Activated T-helper 1 cell treated with anti-CD3 and anti-CD28 coated beads, Interleukin-2, amount 50 U/mL, for 16 hours (primary cell): Measurements from ENCODE around the gene ATF7IP2.
"Not testable (repeated sequence)": the region's sequence is repeated elsewhere in the genome, so short reads cannot be mapped to it uniquely, and the experiment has no call there.

ENCODE experiments used
- DNase-seq, 2 donors: peaks; one replicate each; pipeline ENCODE4 v3.0.0-alpha.2; 2020; ENCODE audit warnings: low read depth in 1 of 2, low spot score in 1 of 2

Gene ATF7IP2

DNA sequence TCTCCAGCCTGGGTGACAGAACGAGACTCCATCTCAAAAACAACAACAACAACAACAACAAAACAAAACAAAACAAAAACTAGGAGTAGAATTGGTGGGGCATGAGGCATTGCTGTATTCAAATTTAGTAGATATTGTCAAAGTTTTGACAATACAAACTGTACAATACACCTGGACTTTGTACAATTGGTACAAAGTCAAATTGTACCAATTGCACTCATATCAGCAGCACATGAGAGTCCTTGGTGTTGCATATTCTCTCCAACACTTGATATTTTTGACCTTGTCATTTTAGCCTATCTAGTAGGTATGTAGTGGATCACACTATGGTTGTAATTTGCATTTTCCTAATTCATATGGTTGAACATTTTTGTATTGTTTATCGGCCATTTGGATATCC lies 14.3 kb upstream of the ATF7IP2 start:
- DNase-seq = no peak

DNA sequence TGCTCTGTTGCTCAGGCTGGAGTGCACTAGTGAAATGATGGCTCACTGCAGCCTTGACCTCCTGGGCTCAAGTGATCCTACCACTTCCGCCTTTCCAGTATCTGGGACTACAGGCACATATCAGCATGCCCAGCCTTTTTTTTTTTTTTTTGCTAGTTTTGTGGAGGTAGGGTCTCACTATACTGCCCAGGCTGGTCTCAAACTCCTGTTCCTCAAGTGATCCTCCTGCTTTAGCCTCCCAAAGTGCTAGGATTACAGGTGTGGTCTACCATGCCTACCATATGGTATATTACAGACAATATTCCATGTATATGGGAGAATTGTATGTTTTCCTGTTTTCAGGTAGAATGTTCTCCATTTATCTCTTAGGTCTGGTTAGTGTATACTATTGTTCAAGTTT lies 12.3 kb upstream of the ATF7IP2 start:
- DNase-seq = no peak

DNA sequence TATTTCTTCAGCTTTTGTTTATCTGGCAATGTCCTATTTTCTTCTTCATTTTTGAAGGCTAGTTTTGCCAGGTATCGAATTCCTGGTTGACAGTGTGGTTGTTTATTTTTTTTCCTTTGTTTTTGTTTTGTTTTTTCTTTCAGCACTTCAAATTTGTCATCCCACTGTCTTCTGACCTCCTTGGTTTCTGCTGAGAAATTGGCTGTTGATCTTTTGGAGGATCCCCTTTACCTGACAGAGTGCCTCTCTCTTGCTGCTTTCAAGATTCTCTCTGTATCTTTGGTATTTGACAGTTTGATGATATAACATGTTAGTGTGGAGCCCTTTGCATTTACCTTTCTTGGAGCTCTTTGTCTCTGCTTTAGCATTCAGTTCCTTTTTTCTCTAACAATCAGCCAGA lies 9.6 kb upstream of the ATF7IP2 start:
- DNase-seq = no peak

DNA sequence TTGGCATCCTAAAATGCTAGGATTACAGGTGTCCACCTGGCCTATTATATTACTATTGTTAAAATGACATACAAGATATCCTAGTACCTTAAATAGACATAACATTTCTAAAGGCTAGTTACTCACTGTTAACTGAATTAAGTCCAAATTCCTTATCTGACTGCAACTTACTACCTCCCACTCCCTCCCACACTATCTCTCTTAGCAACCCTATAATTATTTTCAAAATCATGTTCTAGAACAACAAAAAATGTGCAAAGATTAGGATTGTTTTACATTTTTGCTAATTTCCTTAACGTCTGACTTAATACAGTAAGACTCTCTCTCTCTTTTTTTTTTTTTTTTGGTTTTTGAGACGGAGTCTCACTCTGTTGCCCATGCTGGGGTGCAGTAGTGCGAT lies 2.2 kb upstream of the ATF7IP2 start:
- DNase-seq = no peak

DNA sequence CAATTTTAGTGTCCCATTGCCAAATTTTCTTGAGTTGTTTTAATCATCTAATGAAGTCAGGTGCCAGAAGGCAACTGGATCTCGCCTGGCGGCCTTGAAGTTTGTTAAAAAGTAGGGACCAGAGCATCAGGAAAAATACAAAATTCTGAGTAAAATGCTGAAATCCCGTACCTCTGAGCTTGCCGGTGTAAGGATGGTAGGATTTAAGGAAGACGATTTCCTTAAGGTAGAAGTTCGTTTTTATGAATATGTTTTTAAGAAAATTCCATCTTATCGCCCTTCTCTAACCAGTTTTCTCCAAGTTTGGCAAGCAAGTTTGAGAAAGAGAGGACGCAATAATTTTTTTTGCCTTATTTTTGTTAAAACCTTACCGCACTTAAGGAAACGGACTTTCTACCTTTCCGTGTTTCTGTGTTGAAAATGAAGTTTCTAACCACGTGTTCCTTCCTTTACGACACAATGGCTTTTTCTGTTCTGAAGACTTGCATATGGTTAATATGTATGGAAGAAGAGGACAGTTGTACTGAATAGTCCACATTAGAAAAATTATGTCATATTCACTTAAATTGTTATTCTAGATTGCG lies 748 bp downstream of the ATF7IP2 start:
- no peak for DNase-seq

DNA sequence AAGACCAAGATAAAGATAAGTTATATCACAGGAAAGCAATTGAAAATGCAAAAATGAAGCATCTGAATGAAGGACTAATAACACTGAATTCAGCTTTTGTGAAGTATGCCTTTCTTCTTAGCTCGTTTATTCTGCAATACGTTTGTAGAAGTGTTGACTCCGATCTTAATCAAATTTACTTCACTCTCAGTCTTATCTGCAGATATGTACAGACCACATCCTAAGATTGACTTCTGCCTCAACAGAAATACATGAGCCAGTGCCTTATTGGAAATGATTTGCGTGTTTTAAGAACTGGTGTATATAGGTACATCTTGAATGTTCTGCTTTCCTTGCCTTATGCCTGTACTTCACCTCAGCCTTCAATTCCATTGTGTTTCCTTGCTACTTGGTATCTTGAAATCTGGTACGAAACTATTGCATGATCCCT lies 1.3 kb downstream of the ATF7IP2 start:
- no peak for DNase-seq

DNA sequence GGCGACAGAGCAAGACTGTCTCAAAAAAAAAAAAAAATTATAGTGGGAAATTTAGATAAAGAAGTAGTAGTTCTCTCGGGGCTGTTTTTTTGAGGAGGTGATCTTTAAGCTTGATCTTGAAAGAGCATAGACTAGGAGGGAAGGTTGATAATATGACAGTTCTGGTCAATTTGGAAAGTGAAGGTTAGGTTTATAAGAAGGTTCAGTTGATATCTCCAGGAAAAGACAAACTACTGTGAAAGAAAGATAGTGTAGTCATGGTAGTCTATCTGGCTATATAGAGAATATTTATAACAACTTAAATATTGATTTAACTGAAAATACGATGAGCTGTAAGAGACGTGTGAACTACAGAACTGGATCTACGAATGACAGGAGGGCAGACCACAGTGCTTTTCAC lies 3.1 kb downstream of the ATF7IP2 start:
- DNase-seq = no peak

DNA sequence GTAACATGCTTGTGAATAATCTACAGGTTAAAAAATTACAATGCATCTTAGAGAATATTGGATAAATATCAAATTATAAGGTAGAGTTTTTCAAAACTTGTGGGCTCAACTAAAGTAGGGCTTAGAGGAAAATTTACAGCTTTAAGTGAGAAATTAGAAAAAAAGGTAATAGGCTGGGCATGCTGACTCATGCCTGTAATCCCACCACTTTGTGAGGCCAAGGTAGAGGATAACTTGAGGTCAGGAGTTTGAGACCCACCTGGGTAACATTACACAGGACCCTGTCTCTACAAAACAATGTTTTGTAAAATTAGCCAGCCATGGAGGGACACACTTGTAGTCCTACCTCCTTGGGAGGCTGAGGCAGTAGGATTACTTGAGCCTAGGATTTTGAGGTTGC lies 4.5 kb downstream of the ATF7IP2 start:
- no peak for DNase-seq

DNA sequence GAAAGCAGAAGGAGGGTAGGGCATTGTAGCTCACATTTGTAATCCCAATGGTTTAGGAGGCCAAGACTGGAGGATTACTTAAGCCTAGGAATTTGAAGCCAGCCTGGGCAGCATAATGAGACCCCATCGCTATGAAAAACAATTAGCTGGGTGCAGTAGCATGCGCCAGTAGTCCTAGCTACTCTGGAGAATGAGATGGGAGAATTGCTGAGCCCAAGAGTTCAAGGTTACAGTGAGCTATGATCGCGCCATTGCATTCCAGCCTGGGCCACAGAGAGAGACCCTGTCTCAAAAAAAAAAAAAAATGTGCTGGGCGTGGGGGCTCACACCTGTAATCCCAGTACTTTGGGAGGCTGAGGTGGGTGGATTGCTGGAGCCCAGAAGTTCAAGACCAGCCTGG lies 5.0 kb downstream of the ATF7IP2 start:
- no peak for DNase-seq

DNA sequence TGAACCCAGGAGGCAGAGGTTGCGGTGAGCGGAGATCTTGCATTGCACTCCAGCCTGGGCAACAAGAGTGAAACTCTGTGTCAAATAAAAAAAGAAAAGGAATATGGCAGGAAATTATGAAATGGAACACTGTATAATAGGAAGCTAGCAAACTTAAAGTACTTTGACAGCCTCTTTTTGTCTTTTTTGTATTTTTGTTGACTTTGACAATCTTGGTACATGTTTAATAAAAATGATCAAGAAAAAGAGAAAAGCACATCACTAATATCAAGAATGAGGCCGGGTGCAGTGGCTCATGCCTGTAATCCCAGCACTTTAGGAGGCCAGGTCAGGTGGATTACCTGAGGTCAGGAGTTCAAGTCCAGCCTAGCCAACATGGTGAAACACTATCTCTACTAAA lies 5.5 kb downstream of the ATF7IP2 start:
- DNase-seq = no peak

DNA sequence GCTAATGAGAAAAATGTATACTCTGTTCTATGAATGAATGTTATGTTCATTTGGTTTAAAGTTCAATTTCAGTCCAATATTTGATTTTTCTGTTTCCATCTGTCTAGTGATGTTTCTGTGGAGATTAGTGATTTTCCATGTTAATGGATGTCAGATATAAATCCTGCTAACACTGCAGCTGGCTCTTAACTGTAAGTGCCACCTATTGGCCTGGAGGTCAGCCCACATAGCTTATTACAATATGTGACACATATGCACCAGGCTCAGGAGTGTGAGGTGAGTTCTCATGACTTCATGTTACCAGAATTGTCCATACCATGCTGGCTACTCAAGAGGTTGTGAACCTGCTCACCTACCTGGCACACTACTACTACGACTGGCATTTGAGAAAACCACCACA lies 17.1 kb downstream of the ATF7IP2 start:
- no peak for DNase-seq

DNA sequence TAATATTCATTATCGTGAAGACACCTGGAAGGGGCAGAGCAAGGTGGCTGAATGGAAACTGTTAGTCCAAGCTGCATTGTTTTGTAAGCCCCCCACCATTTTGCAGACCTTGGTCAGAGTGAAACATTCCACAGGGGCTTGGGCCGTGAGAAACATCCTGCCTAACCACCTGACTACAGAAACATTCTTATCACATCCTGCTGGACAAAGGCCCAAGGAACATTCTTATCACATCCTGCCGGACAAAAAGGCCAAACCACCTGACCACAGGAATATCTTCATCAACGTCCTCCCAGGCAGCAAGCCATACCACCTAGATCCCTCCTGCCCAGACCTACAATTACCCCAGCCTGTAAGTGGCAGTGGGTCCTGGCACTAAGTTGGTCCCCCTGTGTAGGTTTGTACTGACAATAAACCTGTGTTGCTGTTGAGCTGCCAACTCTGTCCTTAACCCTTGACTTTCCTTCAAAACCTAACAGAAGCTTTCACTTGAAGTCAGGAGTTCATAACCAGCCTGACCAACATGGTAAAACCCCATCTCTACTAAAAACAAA lies 19.6 kb downstream of the ATF7IP2 start:
- DNase-seq = no peak

DNA sequence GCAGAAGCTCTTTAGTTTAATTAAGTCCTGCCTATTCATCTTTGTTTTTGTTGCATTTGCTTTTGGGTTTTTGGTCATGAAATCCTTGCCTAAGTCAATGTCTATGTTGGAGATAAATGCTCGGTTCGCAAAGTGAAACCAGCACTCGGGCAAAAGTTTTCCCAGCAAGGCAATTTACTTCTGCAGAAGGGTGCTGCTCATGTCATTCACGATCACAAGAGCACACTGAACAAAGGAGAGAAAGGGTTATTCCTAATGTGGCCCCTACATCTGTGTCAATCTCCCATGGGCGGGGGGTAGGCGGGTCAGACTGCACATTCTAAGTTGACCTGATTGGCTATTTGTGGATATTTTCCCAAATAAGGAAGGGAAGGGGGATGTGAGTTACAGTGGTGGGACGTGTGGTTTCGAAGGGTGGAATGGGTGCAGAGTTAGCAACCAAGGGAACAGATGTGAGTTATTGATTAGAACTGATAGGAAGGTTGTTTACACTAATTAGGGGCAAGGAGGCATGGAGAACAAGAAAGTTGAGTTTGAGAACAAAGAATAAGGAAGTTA lies 23.0 kb downstream of the ATF7IP2 start:
- no peak for DNase-seq

DNA sequence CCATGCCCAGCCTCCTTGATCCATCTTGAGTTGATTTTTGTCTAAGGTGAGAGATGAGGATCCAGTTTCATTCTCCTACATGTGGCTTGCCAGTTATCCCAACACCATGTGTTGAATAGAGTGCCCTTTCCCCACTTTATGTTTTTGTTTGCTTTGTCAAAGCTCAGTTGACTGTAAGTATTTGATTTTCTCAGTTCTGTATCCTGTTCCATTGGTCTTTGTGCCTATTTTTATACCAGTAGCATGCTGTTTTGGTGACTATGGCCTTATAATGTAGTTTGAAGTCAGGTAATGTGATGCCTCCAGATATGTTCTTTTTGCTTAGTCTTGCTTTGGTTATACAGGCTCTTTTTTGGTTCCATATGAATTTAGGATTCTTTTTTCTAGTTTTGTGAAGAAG lies 23.9 kb downstream of the ATF7IP2 start:
- not testable (repeated sequence) for DNase-seq

DNA sequence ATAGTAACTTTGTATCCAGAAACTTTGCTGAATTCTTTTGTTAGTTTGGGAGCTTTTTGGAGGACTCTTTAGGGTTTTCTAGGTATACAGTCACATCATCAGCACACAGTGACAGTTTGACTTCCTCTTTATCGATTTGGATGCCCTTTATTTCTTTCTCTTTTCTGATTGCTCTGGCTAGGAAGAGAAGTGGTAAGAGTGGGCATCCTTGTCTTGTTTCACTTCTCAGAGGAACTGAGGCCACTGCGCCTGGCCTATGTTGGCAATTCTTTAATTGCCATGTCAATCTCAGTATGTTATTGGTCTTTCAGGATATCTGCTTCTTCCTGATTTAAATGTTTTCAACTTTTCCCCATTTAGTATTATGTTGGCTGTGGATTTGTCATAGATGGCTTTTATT lies 24.6 kb downstream of the ATF7IP2 start:
- no peak for DNase-seq

DNA sequence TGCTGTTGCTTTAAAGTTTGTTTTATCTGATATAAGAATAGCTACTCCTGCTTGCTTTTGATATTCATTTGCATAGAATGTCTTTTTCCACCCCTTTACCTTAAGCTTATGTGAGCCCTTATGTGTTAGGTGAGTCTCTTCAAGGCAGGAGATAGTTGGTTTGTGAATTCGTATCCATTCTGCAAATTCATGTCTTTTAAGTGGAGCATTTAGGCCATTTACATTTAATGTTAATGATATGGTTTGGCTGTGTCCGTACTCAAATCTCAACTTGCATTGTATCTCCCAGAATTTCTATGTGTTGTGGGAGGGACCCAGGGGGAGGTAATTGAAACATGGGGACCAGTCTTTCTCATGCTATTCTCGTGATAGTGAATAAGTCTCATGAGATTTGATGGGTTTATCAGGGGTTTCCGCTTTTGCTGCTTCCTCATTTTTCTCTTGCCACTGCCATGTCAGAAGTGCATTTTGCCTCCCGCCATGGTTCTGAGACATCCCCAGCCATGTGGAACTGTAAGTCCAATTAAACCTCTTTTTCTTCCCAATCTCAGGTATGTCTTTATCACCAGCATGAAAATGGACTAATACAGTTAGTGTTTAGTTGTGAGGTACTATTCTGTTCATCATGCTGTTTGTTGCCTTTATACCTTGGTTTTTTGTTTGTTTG lies 27.2 kb downstream of the ATF7IP2 start:
- DNase-seq = no peak

DNA sequence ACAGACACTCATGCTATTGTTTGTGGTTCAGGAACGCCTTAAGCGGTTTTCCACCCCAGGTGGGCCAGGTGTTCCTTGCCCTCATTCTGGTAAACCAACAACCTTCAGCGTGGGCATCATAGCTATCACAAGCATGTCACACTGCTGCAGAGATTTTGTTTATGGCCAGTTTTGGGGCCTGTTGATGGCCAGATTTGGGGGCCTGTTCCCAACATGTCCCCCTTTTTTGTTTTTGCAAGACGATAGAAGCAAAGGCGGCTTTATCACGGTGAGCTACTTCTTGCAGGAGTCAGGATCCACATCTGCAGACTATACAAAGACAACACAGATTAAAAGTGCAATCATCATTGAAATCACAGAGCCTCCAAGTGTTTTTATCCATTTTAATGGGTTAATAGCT lies 32.3 kb downstream of the ATF7IP2 start:
- not testable (repeated sequence) for DNase-seq

DNA sequence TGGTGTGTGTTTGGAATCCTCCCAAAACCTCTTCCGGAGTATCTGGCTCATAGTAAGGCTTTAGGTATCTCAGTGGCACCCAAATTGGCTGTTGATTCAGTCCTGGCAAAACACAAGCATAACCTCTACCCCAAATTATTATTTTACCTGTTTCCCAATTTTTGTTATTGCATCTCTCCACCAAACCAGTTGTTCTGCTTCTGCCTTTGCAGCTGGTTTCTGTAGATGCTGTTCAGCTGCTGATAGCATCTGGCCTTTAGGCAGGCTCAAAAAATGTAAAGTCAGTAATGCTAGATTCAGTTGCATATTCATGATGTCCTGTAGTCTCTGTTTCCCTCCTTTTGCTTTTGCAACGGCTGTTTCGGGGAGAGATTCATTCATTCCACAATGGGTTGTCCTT lies 33.8 kb downstream of the ATF7IP2 start:
- no peak for DNase-seq

DNA sequence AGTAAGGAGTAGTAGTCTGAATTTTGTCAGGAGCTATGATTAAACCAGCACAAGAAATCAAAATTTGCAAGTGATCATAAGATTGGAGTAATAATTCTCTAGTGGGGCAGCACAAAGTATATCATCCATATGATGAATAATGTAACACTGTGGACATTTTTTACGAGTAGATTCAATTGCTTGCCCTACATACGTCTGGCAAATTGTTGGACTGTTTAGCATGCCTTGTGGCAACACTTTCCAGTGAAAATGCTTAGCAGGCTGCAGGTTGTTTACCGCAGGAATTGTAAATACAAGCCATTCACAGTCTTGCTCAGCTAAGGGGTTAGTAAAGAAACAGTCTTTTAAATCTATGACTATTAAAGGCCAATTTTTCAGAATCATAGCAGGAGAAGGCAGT lies 35.7 kb downstream of the ATF7IP2 start:
- no peak for DNase-seq

DNA sequence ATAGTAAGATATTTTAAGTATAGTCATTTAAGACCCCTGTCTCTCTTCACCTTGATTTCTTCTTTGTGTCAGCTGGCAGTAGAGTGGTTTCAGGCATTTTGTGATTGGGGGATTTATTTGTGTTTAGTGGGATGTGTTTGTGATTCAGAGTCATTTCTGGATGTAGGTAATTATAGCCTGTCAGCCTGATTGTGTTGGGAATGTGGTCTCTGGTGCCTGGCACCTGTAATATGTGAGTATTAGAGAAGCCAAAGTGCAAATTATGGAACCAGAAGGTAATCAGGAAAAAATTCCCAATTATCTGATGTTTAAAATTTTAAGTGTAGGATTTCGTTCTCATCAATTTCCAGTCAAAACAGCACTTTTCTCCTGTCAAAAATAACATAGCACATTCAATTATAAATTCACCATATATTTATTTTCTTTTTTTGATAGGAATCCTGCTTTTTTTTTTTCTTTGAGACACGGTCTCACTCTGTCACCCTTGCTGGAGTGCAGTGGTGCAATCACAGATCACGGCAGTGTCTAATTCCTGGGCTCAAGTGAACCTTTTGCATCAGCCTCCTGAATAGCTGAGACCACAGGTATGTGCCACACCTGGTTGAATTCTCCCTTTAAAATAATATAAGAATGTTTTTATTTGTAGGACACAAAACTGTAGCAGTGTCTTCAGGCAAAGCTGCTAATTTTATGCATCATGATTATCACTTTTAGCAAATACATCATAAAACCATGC lies 42.7 kb downstream of the ATF7IP2 start:
- DNase-seq = no peak

DNA sequence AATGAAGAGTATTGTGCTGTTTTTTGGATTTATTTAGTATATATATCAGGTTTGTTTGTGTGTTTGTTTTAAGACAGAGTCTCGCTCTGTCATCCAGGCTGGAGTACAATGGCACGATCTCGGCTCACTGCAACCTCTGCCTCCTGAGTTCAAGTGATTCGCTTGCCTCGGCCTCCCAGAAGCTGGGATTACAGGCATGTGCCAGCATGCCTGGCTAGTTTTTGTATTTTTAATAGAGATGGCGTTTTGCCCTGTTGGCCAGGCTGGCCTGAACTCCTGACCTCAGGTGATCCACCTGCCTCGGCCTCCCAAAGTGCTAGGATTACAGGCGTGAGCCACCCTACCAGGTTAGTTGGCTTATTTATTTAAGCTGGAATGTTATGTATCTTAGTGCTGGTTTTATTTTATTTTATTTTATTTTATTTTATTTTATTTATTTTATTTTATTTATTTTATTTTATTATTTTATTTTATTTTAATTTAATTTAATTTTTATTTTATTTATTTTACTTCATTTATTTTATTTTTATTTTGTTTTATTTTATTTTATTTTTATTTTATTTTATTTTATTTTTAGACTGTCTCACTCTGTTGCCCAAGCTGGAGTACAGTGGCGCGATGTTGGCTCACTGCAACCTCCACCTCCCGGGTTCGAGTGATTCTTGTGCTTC lies 43.6 kb downstream of the ATF7IP2 start:
- not testable (repeated sequence) for DNase-seq
